ENCODE measurements around the gene SETBP1. TPM values are rescaled to one million over a fixed set of nuclear protein-coding genes. Genes with fewer than 3 reads are reported as not detected.

SETBP1 gene
- total RNA-seq, 1 donor from 2014 or later: 131 TPM

DNA sequence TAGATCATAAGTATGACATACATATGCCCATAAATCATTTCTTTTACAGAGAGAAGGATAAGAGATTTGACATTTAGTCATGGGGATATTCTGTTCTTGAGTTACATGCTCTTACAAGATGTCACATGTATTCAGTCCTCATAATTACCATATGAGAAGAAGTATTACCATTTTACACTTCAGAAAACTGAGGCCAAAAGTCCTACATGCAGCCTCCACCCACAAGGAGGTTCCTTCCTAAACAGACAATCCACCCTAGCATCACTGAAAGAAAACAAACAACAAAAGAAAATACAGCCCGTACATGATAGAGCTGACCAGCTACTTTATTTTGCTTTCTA is 335.1 kb downstream of the SETBP1 start:
- Mint-ChIP-seq H3K27ac (ENCODE audit: unreplicated experiment) (no peak overlapping the region), H3K27me3 (ENCODE audit: unreplicated experiment) (peaks cover 4% of the 10 kb centered on the region), H3K4me1 (ENCODE audit: unreplicated experiment) (peaks cover 34% of the 10 kb centered on the region), H3K4me3 (ENCODE audit: unreplicated experiment) (no peak overlapping the region), H3K36me3 (ENCODE audit: low read depth, unreplicated experiment) (peaks cover 10% of the 10 kb centered on the region), H3K9me3 (ENCODE audit: unreplicated experiment) (no peaks in the 10 kb centered on the region)
- TF ChIP-seq, protein P1, sequence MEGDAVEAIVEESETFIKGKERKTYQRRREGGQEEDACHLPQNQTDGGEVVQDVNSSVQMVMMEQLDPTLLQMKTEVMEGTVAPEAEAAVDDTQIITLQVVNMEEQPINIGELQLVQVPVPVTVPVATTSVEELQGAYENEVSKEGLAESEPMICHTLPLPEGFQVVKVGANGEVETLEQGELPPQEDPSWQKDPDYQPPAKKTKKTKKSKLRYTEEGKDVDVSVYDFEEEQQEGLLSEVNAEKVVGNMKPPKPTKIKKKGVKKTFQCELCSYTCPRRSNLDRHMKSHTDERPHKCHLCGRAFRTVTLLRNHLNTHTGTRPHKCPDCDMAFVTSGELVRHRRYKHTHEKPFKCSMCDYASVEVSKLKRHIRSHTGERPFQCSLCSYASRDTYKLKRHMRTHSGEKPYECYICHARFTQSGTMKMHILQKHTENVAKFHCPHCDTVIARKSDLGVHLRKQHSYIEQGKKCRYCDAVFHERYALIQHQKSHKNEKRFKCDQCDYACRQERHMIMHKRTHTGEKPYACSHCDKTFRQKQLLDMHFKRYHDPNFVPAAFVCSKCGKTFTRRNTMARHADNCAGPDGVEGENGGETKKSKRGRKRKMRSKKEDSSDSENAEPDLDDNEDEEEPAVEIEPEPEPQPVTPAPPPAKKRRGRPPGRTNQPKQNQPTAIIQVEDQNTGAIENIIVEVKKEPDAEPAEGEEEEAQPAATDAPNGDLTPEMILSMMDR (IDR thresholded peaks at IDR 0.05; ENCODE audit: unreplicated experiment): no peak
- DNase-seq (ENCODE audit: low spot score): no peak

DNA sequence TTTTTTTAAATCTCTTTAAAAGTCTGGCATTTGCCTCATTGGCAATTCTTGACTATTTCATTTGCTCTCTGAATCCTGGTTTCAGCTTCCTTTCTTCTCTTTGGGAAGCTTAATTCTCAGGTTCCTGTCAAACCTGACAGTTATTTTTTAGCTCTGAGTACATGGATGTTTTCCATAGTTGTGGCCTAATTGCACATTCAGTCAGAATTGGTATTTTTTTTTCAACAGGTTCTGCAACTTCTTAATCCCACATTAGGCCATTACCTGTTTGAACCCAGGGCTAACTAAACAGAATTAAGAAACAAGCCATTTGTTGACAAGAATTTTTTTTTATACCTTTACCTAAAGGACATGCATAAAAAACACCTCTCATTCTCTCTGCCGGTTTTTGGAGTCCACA is 338.8 kb downstream of the SETBP1 start:
- TF ChIP-seq, protein P1 (IDR thresholded peaks at IDR 0.05; ENCODE audit: unreplicated experiment): no peak
- H3K4me1 Mint-ChIP-seq (ENCODE audit: unreplicated experiment): peaks cover 24% of the 10 kb centered on the region
- DNase-seq (ENCODE audit: low spot score): no peak
- H3K36me3 Mint-ChIP-seq (ENCODE audit: low read depth, unreplicated experiment): peaks cover 7% of the 10 kb centered on the region
- H3K9me3 Mint-ChIP-seq (ENCODE audit: unreplicated experiment): no peaks in the 10 kb centered on the region
- H3K4me3 Mint-ChIP-seq (ENCODE audit: unreplicated experiment): no peak overlapping the region
- no peak overlapping the region for H3K27ac Mint-ChIP-seq (ENCODE audit: unreplicated experiment)
- H3K27me3 Mint-ChIP-seq (ENCODE audit: unreplicated experiment): peaks cover 4% of the 10 kb centered on the region

- Mint-ChIP-seq H3K27me3 (ENCODE audit: unreplicated experiment) (no peaks in the 10 kb centered on the region), H3K4me1 (ENCODE audit: unreplicated experiment) (peaks cover 5% of the 10 kb centered on the region), H3K9me3 (ENCODE audit: unreplicated experiment) (no peaks in the 10 kb centered on the region), H3K36me3 (ENCODE audit: low read depth, unreplicated experiment) (peaks cover 7% of the 10 kb centered on the region), H3K4me3 (ENCODE audit: unreplicated experiment) (no peak overlapping the region), H3K27ac (ENCODE audit: unreplicated experiment) (no peak overlapping the region)
- TF ChIP-seq, protein P1 (IDR thresholded peaks at IDR 0.05; ENCODE audit: unreplicated experiment): no peak
- DNase-seq (ENCODE audit: low spot score): no peak
These were observed 342.8 kb downstream of the SETBP1 start for GRCh38 chr18:45023519-45023918.

DNA sequence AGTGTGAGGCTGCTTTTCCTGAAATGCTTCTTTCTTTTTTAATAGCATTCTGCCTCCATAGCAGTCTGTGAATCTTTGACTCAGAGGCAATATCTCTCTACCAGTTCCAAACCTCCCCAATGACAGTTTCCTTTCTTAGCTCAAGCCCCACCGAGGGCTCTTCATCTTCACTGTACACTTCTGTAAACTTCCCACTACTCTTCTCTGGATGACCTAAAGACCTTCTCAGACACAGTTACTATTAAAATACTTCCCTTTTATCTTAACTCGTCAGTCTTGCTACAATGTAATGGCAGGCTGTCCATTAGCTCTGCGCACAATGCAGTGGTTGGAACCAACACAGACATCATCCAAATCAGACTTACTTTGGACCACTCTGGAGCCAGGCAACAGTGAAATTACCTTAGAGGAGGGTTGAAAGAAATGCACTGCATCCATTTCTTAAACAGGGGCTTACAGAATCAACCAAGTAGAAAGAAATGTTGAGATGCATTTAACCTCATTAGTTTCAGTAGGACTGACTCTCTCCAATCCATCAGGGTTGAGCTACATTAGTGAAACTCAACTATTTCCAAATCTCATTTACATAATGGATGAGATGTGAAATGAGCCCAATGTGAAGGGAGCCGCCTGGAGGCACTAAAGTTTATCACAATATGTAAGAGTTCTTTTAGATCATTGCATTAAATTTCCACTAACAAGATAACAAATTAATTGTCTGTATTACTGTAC is 343.8 kb downstream of the SETBP1 start:
- H3K27ac Mint-ChIP-seq (ENCODE audit: unreplicated experiment): peak overlapping the region; percentile 2
- no peaks in the 10 kb centered on the region for H3K27me3 Mint-ChIP-seq (ENCODE audit: unreplicated experiment)
- H3K9me3 Mint-ChIP-seq (ENCODE audit: unreplicated experiment): no peaks in the 10 kb centered on the region
- H3K4me1 Mint-ChIP-seq (ENCODE audit: unreplicated experiment): no peaks in the 10 kb centered on the region
- no peak for DNase-seq (ENCODE audit: low spot score)
- H3K4me3 Mint-ChIP-seq (ENCODE audit: unreplicated experiment): no peak overlapping the region
- peaks cover 7% of the 10 kb centered on the region for H3K36me3 Mint-ChIP-seq (ENCODE audit: low read depth, unreplicated experiment)
- TF ChIP-seq, protein P1 (IDR thresholded peaks at IDR 0.05; ENCODE audit: unreplicated experiment): no peak

- Mint-ChIP-seq H3K27ac (ENCODE audit: unreplicated experiment) (no peak overlapping the region), H3K27me3 (ENCODE audit: unreplicated experiment) (no peaks in the 10 kb centered on the region), H3K36me3 (ENCODE audit: low read depth, unreplicated experiment) (peaks cover 7% of the 10 kb centered on the region), H3K9me3 (ENCODE audit: unreplicated experiment) (no peaks in the 10 kb centered on the region), H3K4me3 (ENCODE audit: unreplicated experiment) (no peak overlapping the region), H3K4me1 (ENCODE audit: unreplicated experiment) (no peaks in the 10 kb centered on the region)
- DNase-seq (ENCODE audit: low spot score): no peak
- TF ChIP-seq, protein P1 (IDR thresholded peaks at IDR 0.05; ENCODE audit: unreplicated experiment): no peak
These were observed 344.4 kb downstream of the SETBP1 start for GRCh38 chr18:45025089-45025450.

All from endothelial cell (in vitro differentiated cells).